Esophagus mucosa (tissue), 1 donor: ENCODE results near the gene ZC2HC1B. TPM values are rescaled to one million over a fixed set of nuclear protein-coding genes. Genes with fewer than 3 reads are reported as not detected.
"Not testable (repeated sequence)": the region's sequence is repeated elsewhere in the genome, so short reads cannot be mapped to it uniquely, and the experiment has no call there.

Source experiments
- ATAC-seq: fragments of 200-7000 bp; cut with Tn5 transposase; one replicate; pipeline ENCODE4 v1.9.1; 2020
- total RNA-seq: library from RNA; stranded (reverse); gene quantifications from one replicate; pipeline ENCODE4 v1.2.4, GENCODE V29; 2023
- donor health status: DM: yes; HTN: yes; CAD: no.

ZC2HC1B gene
- total RNA-seq, 1 donor from 2014 or later = not detected

DNA sequence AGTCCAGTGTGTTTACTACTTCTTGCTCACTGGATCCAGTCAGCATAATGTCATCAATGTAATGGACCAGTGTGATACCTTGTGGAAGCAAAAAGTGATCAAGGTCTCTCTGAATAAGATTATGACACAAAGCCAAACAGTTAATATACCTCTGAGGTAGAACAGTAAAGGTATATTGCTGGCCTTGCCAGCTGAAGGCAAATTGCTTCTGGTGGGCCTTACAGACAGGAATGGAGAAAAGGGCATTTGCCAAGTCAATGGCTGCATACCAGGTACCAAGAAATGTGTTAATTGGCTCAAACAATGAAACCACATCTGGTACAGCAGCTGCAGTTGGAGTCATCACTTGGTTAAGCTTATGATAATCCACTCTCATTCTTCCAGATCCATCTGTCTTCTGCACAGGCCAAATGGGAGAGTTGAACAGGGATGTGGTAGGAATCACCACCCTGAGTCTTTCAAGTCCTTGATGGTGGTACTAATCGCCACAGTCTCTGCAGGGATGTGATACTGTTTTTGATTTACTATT, 7.0 kb downstream of the ZC2HC1B start:
- ATAC-seq = not testable (repeated sequence)

DNA sequence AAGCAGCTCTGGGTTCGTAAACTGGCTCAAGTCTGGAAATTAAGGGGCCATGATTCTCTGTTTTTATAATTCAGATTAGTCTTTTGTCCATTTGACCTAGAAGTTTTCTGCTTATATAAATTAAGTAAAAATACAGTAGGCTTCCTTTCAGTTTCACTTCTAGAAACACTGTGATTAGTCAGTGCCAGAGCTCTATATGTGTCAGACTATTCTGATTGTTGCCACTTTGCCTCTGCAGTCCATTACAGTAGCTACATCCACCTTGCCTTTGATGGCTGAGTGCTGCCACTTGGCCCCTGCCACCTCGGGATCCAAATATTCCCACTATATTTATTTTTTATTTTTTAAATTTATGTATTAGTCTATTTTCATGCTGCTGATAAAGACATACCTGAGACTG, 7.9 kb downstream of the ZC2HC1B start:
- no peak for ATAC-seq

GRCh38 chr6:143873600-143873999, 9.3 kb downstream of the ZC2HC1B start:
- not testable (repeated sequence) for ATAC-seq

- ATAC-seq = not testable (repeated sequence)
Observed at GRCh38 chr6:143874503-143874902, 10.2 kb downstream of the ZC2HC1B start.

DNA sequence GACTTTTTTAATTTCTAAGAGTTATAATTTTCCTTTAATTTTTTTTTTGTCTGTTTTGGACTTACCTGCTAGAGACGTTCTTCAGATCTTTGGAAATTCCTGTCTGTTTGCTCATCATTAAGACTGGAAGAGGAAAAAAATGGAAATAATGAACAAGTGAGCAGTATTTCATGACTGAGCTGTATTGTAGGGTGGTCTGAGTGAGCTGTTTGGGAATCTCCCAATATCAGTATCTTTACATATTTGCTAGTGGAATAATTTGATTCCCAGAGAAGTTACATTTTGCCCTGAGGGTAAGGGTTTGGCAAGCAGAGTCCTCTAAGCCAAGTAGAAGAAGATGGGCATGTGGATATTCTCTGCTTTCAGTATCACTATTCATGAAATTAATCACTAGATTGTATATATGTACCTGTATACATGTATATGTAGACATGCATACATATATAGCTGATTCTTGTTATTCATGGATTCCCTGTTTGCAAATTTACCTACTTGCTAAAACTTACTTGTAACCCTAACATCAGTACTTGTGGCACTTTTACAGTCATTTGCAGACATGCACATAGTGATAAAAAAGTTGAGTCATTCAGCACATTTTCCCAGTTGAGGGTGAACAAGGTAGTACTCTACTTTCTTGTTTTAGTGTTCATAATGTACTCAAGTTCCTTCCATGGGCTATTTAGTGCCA, 13.5 kb downstream of the ZC2HC1B start:
- no peak for ATAC-seq

- peak; percentile 89 for ATAC-seq
Observed at GRCh38 chr6:143878272-143878760, 14.0 kb downstream of the ZC2HC1B start.

- ATAC-seq = no peak
Observed at GRCh38 chr6:143880412-143880811, 16.1 kb downstream of the ZC2HC1B start.

GRCh38 chr6:143882401-143882930, 18.2 kb downstream of the ZC2HC1B start:
- ATAC-seq = no peak

DNA sequence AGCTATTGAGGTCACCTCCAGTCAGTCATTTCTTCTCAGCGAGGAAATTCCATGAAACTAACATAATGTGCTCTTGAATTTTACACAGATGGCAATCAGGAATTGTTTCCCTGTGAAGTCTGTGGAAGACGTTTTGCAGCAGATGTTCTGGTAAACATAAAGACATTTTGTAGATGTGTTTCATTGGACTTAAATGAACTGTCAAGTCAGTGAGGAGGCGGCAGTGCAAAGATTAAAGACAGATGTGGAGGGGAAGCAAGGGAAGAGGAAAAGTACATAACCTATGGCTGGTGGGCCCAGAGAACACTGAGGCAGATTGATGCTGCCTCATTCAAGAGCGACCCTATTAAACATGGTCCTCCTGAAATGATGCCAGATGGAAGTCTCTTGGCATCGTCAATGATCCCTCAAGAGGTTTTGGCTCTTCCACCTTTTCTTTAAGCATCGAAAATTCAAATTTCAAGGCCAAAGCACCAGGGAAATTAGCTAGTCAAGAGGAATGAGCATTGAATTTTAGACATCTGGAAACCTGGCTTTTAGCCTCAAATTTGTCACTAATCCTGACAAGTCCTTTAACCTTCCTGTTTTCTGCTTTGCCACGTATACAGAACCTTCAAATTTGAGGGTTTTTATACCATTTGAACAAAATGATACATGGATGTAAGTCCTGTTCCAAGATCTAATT, 20.1 kb downstream of the ZC2HC1B start:
- no peak for ATAC-seq

DNA sequence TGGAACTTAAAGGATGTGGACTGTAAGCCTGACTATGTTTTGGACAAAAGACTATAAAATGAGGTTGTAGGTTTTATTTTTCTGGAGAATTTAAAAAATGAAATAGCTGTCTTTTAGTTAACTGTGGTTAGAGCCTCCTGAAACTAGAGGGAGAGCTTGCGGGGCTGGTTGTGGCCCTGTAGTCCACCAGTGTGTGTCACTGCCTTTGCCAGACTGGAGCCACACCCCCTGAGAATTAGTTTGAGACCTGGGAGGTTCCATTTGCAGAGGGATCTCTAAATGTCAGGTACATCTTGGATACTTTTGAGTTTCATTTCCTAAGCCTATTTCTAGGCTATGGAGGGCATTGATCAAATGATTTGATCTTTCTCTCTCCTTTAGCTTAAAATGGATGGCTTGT, 20.8 kb downstream of the ZC2HC1B start:
- ATAC-seq = no peak

DNA sequence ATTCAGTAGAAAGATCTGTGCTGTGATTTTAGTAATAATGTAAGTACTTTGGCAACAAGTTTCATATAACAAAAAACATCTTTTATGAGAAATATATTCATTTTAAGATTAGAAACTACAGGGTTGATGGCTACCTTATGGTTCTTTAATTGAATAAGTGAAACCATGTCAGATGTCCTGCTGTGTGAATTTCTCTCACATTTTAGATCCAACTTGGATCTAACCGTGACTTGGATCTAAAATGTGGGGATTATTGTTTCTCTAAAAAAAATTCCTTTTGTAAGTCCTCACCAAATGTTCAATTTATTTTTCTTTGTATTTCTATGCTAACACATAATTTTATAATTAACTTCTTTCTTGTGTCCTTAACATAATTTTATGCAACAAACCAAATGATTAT, 30.4 kb downstream of the ZC2HC1B start:
- ATAC-seq = no peak

DNA sequence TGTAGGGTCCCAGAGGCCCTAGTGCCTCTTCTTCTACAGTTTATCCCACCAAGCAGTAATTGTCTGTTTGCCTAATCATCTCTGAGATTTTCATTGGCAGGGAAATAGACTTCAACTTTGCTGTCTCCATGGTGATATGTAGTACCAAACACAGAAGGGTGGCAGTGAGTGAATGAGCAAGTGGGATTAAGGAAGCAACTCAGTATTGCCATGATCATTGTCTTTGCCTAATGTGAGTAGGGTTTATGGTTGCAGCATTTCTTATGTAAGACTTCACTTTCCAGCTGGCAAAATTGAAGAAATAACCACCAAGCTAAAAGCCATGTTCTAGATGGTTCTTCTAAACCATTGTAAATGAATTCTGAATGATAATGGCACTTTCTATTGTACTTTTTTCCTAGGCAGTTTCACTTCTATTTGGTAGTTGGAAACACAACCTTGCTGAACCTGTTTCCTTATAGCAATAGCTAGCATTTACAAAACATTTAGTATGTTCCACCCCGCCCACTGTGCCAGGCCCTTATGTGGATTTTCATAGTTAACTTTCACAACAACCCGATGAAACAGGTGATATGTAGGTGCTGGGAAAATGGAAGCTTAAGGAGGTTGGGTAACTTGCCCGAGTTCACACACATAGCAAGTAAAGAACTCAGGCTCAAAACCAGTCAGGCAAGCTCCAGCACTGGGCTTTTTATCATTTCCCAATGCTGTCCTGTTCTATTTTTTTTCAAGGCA, 32.0 kb downstream of the ZC2HC1B start:
- ATAC-seq = peak; percentile 98

GRCh38 chr6:143900358-143900757, 36.1 kb downstream of the ZC2HC1B start:
- ATAC-seq = no peak

- ATAC-seq = no peak
Observed at GRCh38 chr6:143901885-143902750, 37.8 kb downstream of the ZC2HC1B start.

- no peak for ATAC-seq
Observed at GRCh38 chr6:143902827-143903226, 38.6 kb downstream of the ZC2HC1B start.

GRCh38 chr6:143911028-143911427, 46.8 kb downstream of the ZC2HC1B start:
- no peak for ATAC-seq

DNA sequence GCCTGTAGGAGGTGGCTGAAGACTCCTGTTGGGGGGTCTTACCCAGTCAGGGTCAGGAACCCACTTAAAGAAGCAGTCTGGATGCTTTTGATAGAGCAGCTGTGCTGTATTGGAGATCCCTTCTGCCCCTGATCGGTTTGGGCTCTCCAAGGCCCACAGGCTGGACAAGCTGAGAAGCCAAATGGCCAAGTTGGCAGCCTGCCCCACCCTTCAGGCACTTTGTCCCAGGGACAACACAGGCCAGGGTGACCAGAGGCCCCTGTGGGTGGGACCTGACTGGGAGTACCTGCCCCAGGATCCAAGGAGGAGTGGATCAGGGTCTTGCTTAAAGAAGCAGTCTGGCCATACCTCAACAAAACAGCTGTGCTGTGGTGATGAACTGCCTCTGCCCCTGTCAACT, 48.4 kb downstream of the ZC2HC1B start:
- no peak for ATAC-seq

DNA sequence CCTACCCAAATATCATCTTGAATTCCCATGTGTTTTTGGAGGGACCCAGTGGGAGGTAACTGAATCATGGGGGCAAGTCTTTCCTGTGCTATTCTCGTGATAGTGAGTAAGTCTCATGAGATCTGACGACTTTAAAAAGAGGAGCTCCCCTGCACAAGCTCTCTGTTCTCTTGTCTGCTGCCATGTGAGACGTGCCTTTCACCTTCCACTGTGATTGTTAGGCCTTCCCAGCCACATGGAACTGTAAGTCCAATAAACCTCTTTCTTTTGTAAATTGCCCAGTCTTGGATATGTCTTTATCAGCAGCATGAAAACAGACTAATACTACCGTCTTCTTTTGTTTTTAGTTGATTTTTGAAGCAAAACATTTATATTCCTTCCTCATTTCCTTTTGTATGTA, 52.8 kb downstream of the ZC2HC1B start:
- ATAC-seq = not testable (repeated sequence)

GRCh38 chr6:143928853-143929252, 64.6 kb downstream of the ZC2HC1B start:
- no peak for ATAC-seq

- no peak for ATAC-seq
Observed at GRCh38 chr6:143929975-143930374, 65.7 kb downstream of the ZC2HC1B start.

- ATAC-seq = no peak
Observed at GRCh38 chr6:143934331-143934730, 70.1 kb downstream of the ZC2HC1B start.

GRCh38 chr6:143934867-143935266, 70.6 kb downstream of the ZC2HC1B start:
- no peak for ATAC-seq
